Mammary epithelial cell (primary cell): Measurements from ENCODE around the gene CELF2.

Source experiments
- CTCF ChIP-seq, 2 donors: IDR thresholded peaks in 1 of 2; conservative IDR thresholded peaks in 1 of 2; 2 replicates each; pipeline ENCODE4 v1.5.1; 2011 to 2012; ENCODE audit warnings: inconsistent platforms in 2 of 2, low read length in 2 of 2, mild to moderate bottlenecking in 2 of 2, control low read depth in 1 of 2, low read depth in 1 of 2; ENCODE audit not compliant: insufficient read depth in 1 of 2; ENCODE audit errors: extremely low read depth in 1 of 2
- EZH2 ChIP-seq: IDR thresholded peaks from 2 replicates; pipeline ENCODE4 v1.6.1; 2012; ENCODE audit warnings: low read length, inconsistent platforms, borderline replicate concordance

- TF ChIP-seq CTCF (conservative IDR thresholded peaks at IDR 0.05 in 1 of 2, IDR thresholded peaks at IDR 0.05 in 1 of 2; ENCODE audit: extremely low read depth in 1 of 2, insufficient read depth in 1 of 2, low read depth in 1 of 2, low read length in 2 of 2), result no peak
- TF ChIP-seq EZH2, result no peak
Observed at GRCh38 chr10:11168423-11169090, 150.9 kb downstream of the CELF2 start.
